ENCODE results near the gene FAM78A. TPM values are rescaled to one million over a fixed set of nuclear protein-coding genes. Genes with fewer than 3 reads are reported as not detected.

FAM78A gene
- total and polyA plus RNA-seq, 2 of the 8 experiments (the other 6 are each of a cell fraction or from before 2014, with no cell fraction given), result 3.1 TPM

GRCh38 chr9:131298816-131299215 is 22.5 kb upstream of the FAM78A start (continued):
- TF ChIP-seq BRCA1 (IDR thresholded peaks at IDR 0.05; ENCODE audit: low read depth, low read length), result no peak
- no peak for TF ChIP-seq RFX5 (IDR thresholded peaks at IDR 0.05; ENCODE audit: borderline replicate concordance, low read depth, low read length)
- TF ChIP-seq KDM1A (IDR thresholded peaks at IDR 0.05; ENCODE audit: borderline replicate concordance, low read length), result no peak
- no peak for TF ChIP-seq NANOG (IDR thresholded peaks at IDR 0.05; ENCODE audit: insufficient read depth, low read depth, low read length, poor library complexity, severe bottlenecking)
- no peak for TF ChIP-seq SIX5 (IDR thresholded peaks at IDR 0.05; ENCODE audit: low read depth, low read length)

Data from H1 (cell line).